SH-SY5Y (cell line): ENCODE measurements around the gene OLFML1.

ENCODE experiments used
- GATA2 ChIP-seq: IDR thresholded peaks from 2 replicates; pipeline ENCODE4 v1.6.1; 2011; ENCODE audit warnings: mild to moderate bottlenecking, low read depth, low read length
- GATA3 ChIP-seq: IDR thresholded peaks from 2 replicates; pipeline ENCODE4 v1.6.1; 2011; ENCODE audit warnings: low read depth, mild to moderate bottlenecking, low read length, moderate library complexity

DNA sequence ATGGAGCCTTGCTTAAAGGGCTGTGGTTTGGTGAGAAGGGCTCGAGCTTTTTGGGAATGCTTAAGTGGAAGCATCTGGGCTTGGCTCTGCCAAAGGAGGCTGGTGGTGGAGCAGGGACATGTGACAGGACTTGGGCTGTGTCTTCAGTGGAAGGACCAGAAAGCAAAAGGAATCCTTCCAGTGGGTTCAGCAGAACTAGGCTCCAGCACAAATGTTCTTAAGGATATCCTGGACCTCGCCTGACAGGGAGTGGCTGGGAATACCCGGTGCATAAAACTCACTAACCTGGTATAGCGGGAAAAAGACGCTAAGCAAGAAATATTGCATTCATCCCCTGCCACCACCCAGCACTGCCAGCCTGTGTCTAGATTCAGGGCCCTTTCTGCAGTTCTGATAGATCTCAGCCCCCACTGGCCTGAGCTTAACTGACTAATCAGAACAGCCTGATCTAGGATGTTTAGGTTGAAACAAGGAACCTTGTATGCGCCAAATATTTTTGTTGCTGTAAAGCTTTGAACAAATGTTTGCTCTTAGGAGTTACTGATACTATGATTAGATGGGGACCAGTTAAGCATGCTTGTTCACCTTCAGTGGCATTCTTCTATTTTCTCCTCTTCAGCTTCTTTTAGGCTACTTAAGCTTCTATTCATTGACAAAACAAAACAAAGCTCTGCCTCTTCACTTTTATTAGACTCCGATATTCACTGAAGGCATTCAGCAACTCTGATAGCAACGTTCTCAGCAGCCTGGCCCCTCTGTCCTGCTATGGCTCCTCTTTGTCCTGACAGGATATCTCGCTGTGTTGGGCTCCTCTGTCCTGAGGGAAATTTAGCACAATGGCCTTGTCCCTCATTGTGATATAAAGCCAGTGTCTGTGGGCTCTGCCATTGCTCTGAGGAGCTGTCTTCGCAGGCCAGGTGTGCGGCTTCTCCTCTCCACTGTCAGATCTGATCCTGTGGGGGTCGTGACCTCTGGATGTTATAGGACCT, 53.5 kb downstream of the OLFML1 start:
- no peak for TF ChIP-seq GATA2
- no peak for TF ChIP-seq GATA3
